Neuronal stem cell (in vitro differentiated cells): ENCODE results near the gene ATXN10.

Experiments used
- DNase-seq: peaks from one replicate; pipeline ENCODE4 v3.0.0-alpha.2; 2013; ENCODE audit warnings: low spot score
- H2AFZ ChIP-seq: one replicate; pipeline ENCODE4 v1.6.1; 2013; ENCODE audit warnings: mild to moderate bottlenecking, low read length, inconsistent platforms
- H2AK5ac ChIP-seq: 2 replicates; pipeline ENCODE4 v1.6.1; 2013; ENCODE audit warnings: low read depth, mild to moderate bottlenecking, inconsistent platforms, low read length, moderate library complexity, mixed read lengths
- H2BK120ac ChIP-seq: 2 replicates; pipeline ENCODE4 v1.6.1; 2013; ENCODE audit warnings: low read depth, mild to moderate bottlenecking, inconsistent platforms, low read length, moderate library complexity, mixed read lengths
- H2BK12ac ChIP-seq: one replicate; pipeline ENCODE4 v1.6.1; 2013; ENCODE audit warnings: low read length, inconsistent platforms
- H2BK15ac ChIP-seq: 2 replicates; pipeline ENCODE4 v1.6.1; 2013; ENCODE audit warnings: mild to moderate bottlenecking, low read length, inconsistent platforms, mixed read lengths
- H2BK5ac ChIP-seq: one replicate; pipeline ENCODE4 v1.6.1; 2013; ENCODE audit warnings: inconsistent platforms, mild to moderate bottlenecking, low read length, moderate library complexity
- H3K14ac ChIP-seq: one replicate; pipeline ENCODE4 v1.6.1; 2013; ENCODE audit warnings: low read length, inconsistent platforms
- H3K18ac ChIP-seq: 2 replicates; pipeline ENCODE4 v1.6.1; 2013; ENCODE audit warnings: low read length, inconsistent platforms
- H3K23ac ChIP-seq: 2 replicates; pipeline ENCODE4 v1.6.1; 2013; ENCODE audit warnings: low read depth, mild to moderate bottlenecking, mixed read lengths, low read length, inconsistent platforms; ENCODE audit not compliant: poor library complexity
- H3K27ac ChIP-seq: replicated peaks from 3 replicates; pipeline ENCODE4 v1.5.1; 2013; ENCODE audit warnings: low read length, inconsistent platforms
- H3K27me3 ChIP-seq, 3 experiments: 2 replicates each; pipeline ENCODE4 v1.6.1; 2013; ENCODE audit warnings: low read length in 3 of 3, mild to moderate bottlenecking in 2 of 3, inconsistent platforms in 1 of 3, low read depth in 1 of 3, mixed read lengths in 1 of 3, moderate library complexity in 1 of 3; ENCODE audit not compliant: control insufficient read depth in 3 of 3, insufficient read depth in 3 of 3
- H3K36me3 ChIP-seq, 2 donors: replicated peaks in 1 of 2; 2 replicates each; pipeline ENCODE4 v1.6.1; 2013; ENCODE audit warnings: low read length in 2 of 2; ENCODE audit not compliant: control insufficient read depth in 2 of 2, insufficient read depth in 2 of 2
- H3K4ac ChIP-seq: 2 replicates; pipeline ENCODE4 v1.6.1; 2013; ENCODE audit warnings: inconsistent platforms, mild to moderate bottlenecking, low read length, moderate library complexity
- H3K4me1 ChIP-seq, 2 donors: 1 replicate in 1 of 2; 2 replicates in 1 of 2; pipeline ENCODE4 v1.6.1; 2013; ENCODE audit warnings: low read length in 2 of 2, low read depth in 1 of 2; ENCODE audit not compliant: control insufficient read depth in 2 of 2, insufficient read depth in 1 of 2
- H3K4me2 ChIP-seq: one replicate; pipeline ENCODE4 v1.6.1; 2013; ENCODE audit warnings: mild to moderate bottlenecking, low read length, inconsistent platforms; ENCODE audit not compliant: insufficient read depth, poor library complexity, severe bottlenecking
- H3K4me3 ChIP-seq, 2 donors: 2 replicates each; pipeline ENCODE4 v1.5.1; 2013; ENCODE audit warnings: low read length in 2 of 2, mild to moderate bottlenecking in 2 of 2, inconsistent platforms in 1 of 2, moderate library complexity in 1 of 2
- H3K79me1 ChIP-seq: one replicate; pipeline ENCODE4 v1.6.1; 2013; ENCODE audit warnings: low read depth, mild to moderate bottlenecking, inconsistent platforms, low read length, moderate library complexity
- H3K9ac ChIP-seq: one replicate; pipeline ENCODE4 v1.6.1; 2013; ENCODE audit warnings: mild to moderate bottlenecking, low read depth, low read length, inconsistent platforms; ENCODE audit not compliant: poor library complexity
- H3K9me3 ChIP-seq, 2 donors: replicated peaks in 1 of 2; 2 replicates each; pipeline versions ENCODE3 to v1.6.1; 2013; ENCODE audit warnings: low read length in 2 of 2, mild to moderate bottlenecking in 2 of 2, inconsistent platforms in 1 of 2, low read depth in 1 of 2, mixed read lengths in 1 of 2, moderate library complexity in 1 of 2; ENCODE audit not compliant: control insufficient read depth in 2 of 2, insufficient read depth in 1 of 2
- H4K8ac ChIP-seq: one replicate; pipeline ENCODE4 v1.6.1; 2013; ENCODE audit warnings: low read depth, mild to moderate bottlenecking, inconsistent platforms, low read length, moderate library complexity
- H4K91ac ChIP-seq: one replicate; pipeline ENCODE4 v1.6.1; 2013; ENCODE audit warnings: low read length, low read depth, mild to moderate bottlenecking, inconsistent platforms; ENCODE audit not compliant: poor library complexity
- WGBS, 2 donors: extraction: QIAGEN DNeasy Blood & Tissue Kit; methylation state at CpG; one replicate each; pipeline ENCODE4 v1.1.7; 2013; ENCODE audit warnings: missing lambda C conversion rate in 2 of 2, mixed read lengths in 1 of 2; ENCODE audit not compliant: insufficient read length in 2 of 2, insufficient replicate concordance in 1 of 2; ENCODE audit errors: extremely low coverage in 2 of 2; 5-methylcytosine and 5-hydroxymethylcytosine counted together

Gene ATXN10

GRCh38 chr22:45864959-45865476, 193.4 kb downstream of the ATXN10 start:
- Histone ChIP-seq H3K79me1 (peaks cover 1% of the 10 kb centered on the region), H3K4me1 (peaks cover 13 to 31% of the 10 kb centered on the region in 2 donors), H2AK5ac (no peak overlapping the region), H2BK120ac (no peak overlapping the region), H3K36me3 (peaks cover 0 to 6% of the 10 kb centered on the region in 2 donors), H3K4ac (no peak overlapping the region), H3K18ac (peak overlapping the region; percentile 84), H2BK5ac (no peak overlapping the region), H2BK12ac (no peak overlapping the region), H3K9me3 (peaks cover 2 to 5% of the 10 kb centered on the region in 2 donors), H3K27me3 (peaks cover 0 to 46% (median 5%) of the 10 kb centered on the region in 3 experiments), H4K91ac (no peak overlapping the region), H3K14ac (no peak overlapping the region), H3K23ac (no peak overlapping the region), H3K9ac (peak overlapping the region; percentile 80), H4K8ac (no peak overlapping the region), H2AFZ (no peak overlapping the region), H3K27ac (no peak overlapping the region), H3K4me2 (no peak overlapping the region), H2BK15ac (no peak overlapping the region), H3K4me3 (no peak overlapping the region)
- no peak for DNase-seq
- WGBS, 2 donors: no CpG with 5 or more reads among the region's 11 CpGs

GRCh38 chr22:45865561-45866125, 194.0 kb downstream of the ATXN10 start:
- Histone ChIP-seq H2BK5ac (no peak overlapping the region), H3K23ac (no peak overlapping the region), H3K9me3 (peaks cover 2 to 5% of the 10 kb centered on the region in 2 donors), H4K91ac (no peak overlapping the region), H3K4me3 (no peak overlapping the region), H2BK12ac (no peak overlapping the region), H2BK15ac (peak overlapping the region; percentile 99), H3K4me1 (peaks cover 13 to 31% of the 10 kb centered on the region in 2 donors), H3K4me2 (no peak overlapping the region), H4K8ac (no peak overlapping the region), H2AFZ (no peak overlapping the region), H2BK120ac (no peak overlapping the region), H3K36me3 (no peaks in the 10 kb centered on the region), H3K18ac (peak overlapping the region; percentile 24), H3K27ac (no peak overlapping the region), H3K14ac (no peak overlapping the region), H3K9ac (no peak overlapping the region), H3K79me1 (peaks cover 1% of the 10 kb centered on the region), H3K27me3 (peaks cover 0 to 47% (median 5%) of the 10 kb centered on the region in 3 experiments), H2AK5ac (peak overlapping the region; percentile 98), H3K4ac (no peak overlapping the region)
- no CpG with 5 or more reads among the region's 24 CpGs for WGBS, 2 donors
- no peak for DNase-seq

GRCh38 chr22:45866126-45866645, 194.6 kb downstream of the ATXN10 start:
- Histone ChIP-seq H3K36me3 (no peaks in the 10 kb centered on the region), H2BK12ac (peak overlapping the region; percentile 86), H3K14ac (peak overlapping the region; percentile 97), H3K4me3 (peak overlapping the region in 1 of 2 donors; percentile 36), H2BK15ac (peak overlapping the region; percentile 99), H2AK5ac (peak overlapping the region; percentile 98), H3K4me2 (peak overlapping the region; percentile 81), H3K79me1 (peaks cover 1% of the 10 kb centered on the region), H3K4ac (no peak overlapping the region), H3K27ac (no peak overlapping the region), H3K9ac (peak overlapping the region; percentile 85), H4K91ac (peak overlapping the region; percentile 62), H2BK5ac (peak overlapping the region; percentile 88), H4K8ac (peak overlapping the region; percentile 75), H2AFZ (no peak overlapping the region), H3K9me3 (peaks cover 2 to 5% of the 10 kb centered on the region in 2 donors), H2BK120ac (peak overlapping the region; percentile 92), H3K23ac (peak overlapping the region; percentile 31), H3K18ac (peak overlapping the region; percentile 99), H3K27me3 (peaks cover 0 to 47% (median 5%) of the 10 kb centered on the region in 3 experiments), H3K4me1 (peaks cover 13 to 31% of the 10 kb centered on the region in 2 donors)
- no peak for DNase-seq
- no CpG with 5 or more reads among the region's 37 CpGs for WGBS, 2 donors

- peak overlapping the region in 1 of 2 donors; percentile 36 for H3K4me3 ChIP-seq
- peak overlapping the region; percentile 88 for H2BK5ac ChIP-seq
- DNase-seq: no peak
- H2AFZ ChIP-seq: no peak overlapping the region
- H3K79me1 ChIP-seq: peaks cover 1% of the 10 kb centered on the region
- peak overlapping the region; percentile 92 for H2BK120ac ChIP-seq
- peak overlapping the region; percentile 98 for H2AK5ac ChIP-seq
- peaks cover 2 to 5% of the 10 kb centered on the region in 2 donors for H3K9me3 ChIP-seq
- peak overlapping the region; percentile 81 for H3K4me2 ChIP-seq
- no CpG with 5 or more reads among the region's 55 CpGs for WGBS, 2 donors
- H3K23ac ChIP-seq: peak overlapping the region; percentile 31
- H2BK12ac ChIP-seq: peak overlapping the region; percentile 86
- peak overlapping the region; percentile 97 for H3K14ac ChIP-seq
- H3K36me3 ChIP-seq: no peaks in the 10 kb centered on the region
- H3K18ac ChIP-seq: peak overlapping the region; percentile 99
- peaks cover 13 to 31% of the 10 kb centered on the region in 2 donors for H3K4me1 ChIP-seq
- H4K8ac ChIP-seq: peak overlapping the region; percentile 77
- H3K4ac ChIP-seq: no peak overlapping the region
- H3K27ac ChIP-seq: no peak overlapping the region
- peaks cover 0 to 47% (median 5%) of the 10 kb centered on the region in 3 experiments for H3K27me3 ChIP-seq
- H3K9ac ChIP-seq: peak overlapping the region; percentile 85
- H2BK15ac ChIP-seq: peak overlapping the region; percentile 99
- peak overlapping the region; percentile 62 for H4K91ac ChIP-seq
Measured at GRCh38 chr22:45866646-45867117, 195.0 kb downstream of the ATXN10 start.
